Erythroblast (primary cell): ENCODE measurements around the gene GPATCH2L.

Experiments
- GATA1 ChIP-seq: IDR thresholded peaks from 2 replicates; pipeline ENCODE4 v1.6.1; 2011; ENCODE audit warnings: low read depth, mild to moderate bottlenecking, control low read depth, low read length, moderate library complexity
- POLR2A ChIP-seq: IDR thresholded peaks from 2 replicates; pipeline ENCODE4 v1.6.1; 2011; ENCODE audit warnings: mild to moderate bottlenecking, low read length

DNA sequence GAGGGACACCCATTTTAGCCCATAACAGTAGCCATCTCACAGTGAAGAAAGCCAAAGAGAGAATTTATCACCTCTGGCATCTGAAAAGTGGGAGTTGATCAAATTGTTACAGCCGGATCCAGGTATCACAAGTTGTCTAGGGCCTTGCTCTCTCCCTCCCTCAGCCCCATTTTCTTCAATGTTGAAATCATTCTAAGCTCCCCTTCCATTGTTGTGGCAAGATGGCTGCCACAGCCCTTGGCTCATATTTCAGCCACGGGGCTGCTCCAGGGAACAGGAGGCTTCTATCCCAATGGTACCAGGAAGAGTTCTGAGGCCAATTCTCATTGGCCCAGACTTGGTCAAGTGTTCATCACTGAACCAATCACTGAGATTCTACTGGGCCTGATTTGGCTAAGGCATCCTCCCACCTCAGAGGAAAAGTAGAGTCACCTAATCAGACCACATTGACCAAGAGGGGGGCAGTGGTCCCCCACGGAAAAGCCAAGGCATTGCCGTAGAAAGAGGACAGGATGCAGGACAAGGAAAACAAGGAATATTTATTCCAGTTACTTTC lies 106.2 kb downstream of the GPATCH2L start:
- no peak for TF ChIP-seq POLR2A
- TF ChIP-seq GATA1: no peak
